Measurements from ENCODE around the gene LAMTOR1. TPM values are rescaled to one million over a fixed set of nuclear protein-coding genes. Genes with fewer than 3 reads are reported as not detected.

The LAMTOR1 gene
- total and polyA plus RNA-seq, 9 donors = 53.4 to 99.1 (median 92.6) TPM

Other genes starting within 250 kb of the LAMTOR1 start
- not detected for gene DEFB131B, start 224.8 kb downstream of the LAMTOR1 start, total RNA-seq
- not detected for gene DEFB131B, start 224.8 kb downstream of the LAMTOR1 start, polyA plus RNA-seq (ENCODE audit: insufficient read depth in 1 of 8, insufficient read length in 8 of 8, low replicate concordance in 1 of 8)
- 5.3 TPM for gene XNDC1N, start 174.7 kb downstream of the LAMTOR1 start, total RNA-seq
- gene XNDC1N, start 174.7 kb downstream of the LAMTOR1 start, polyA plus RNA-seq (ENCODE audit: insufficient read depth in 1 of 8, insufficient read length in 8 of 8, low replicate concordance in 1 of 8) = 1 to 10 TPM; 1.9 to 3.7 (median 2.9) TPM
- gene RNF121, start 174.3 kb downstream of the LAMTOR1 start, total RNA-seq = 24.8 TPM
- 10 to 100 TPM; 24.1 to 35.7 (median 32.5) TPM for gene RNF121, start 174.3 kb downstream of the LAMTOR1 start, polyA plus RNA-seq (ENCODE audit: insufficient read depth in 1 of 8, insufficient read length in 8 of 8, low replicate concordance in 1 of 8)
- gene IL18BP, start 104.4 kb downstream of the LAMTOR1 start, total RNA-seq = 2.5 TPM
- 10 to 100 TPM in 1 of 8 donors, 1 to 10 TPM in 7; 4.7 to 11.0 (median 6.8) TPM for gene IL18BP, start 104.4 kb downstream of the LAMTOR1 start, polyA plus RNA-seq (ENCODE audit: insufficient read depth in 1 of 8, insufficient read length in 8 of 8, low replicate concordance in 1 of 8)
- gene NUMA1, start 22.8 kb downstream of the LAMTOR1 start, total RNA-seq = 118 TPM
- 100 to 1,000 TPM; 144 to 197 (median 173) TPM for gene NUMA1, start 22.8 kb downstream of the LAMTOR1 start, polyA plus RNA-seq (ENCODE audit: insufficient read depth in 1 of 8, insufficient read length in 8 of 8, low replicate concordance in 1 of 8)
- gene LRRC51, start 22.4 kb downstream of the LAMTOR1 start, total RNA-seq = 3.4 TPM
- gene LRRC51, start 22.4 kb downstream of the LAMTOR1 start, polyA plus RNA-seq (ENCODE audit: insufficient read depth in 1 of 8, insufficient read length in 8 of 8, low replicate concordance in 1 of 8) = 1 to 10 TPM; 5.8 to 9.5 (median 7.7) TPM
- not detected for gene TOMT, start 2.6 kb upstream of the LAMTOR1 start, total RNA-seq
- gene TOMT, start 2.6 kb upstream of the LAMTOR1 start, polyA plus RNA-seq (ENCODE audit: insufficient read depth in 1 of 8, insufficient read length in 8 of 8, low replicate concordance in 1 of 8) = not detected
- gene ANAPC15, start 9.4 kb upstream of the LAMTOR1 start, total RNA-seq = 29.8 TPM
- 10 to 100 TPM; 30.7 to 38.7 (median 35.5) TPM for gene ANAPC15, start 9.4 kb upstream of the LAMTOR1 start, polyA plus RNA-seq (ENCODE audit: insufficient read depth in 1 of 8, insufficient read length in 8 of 8, low replicate concordance in 1 of 8)
- gene FOLR3, start 32.4 kb upstream of the LAMTOR1 start, total RNA-seq = not detected
- under 1 TPM in 1 of 8 donors, not detected in 7; 0.18 TPM for gene FOLR3, start 32.4 kb upstream of the LAMTOR1 start, polyA plus RNA-seq (ENCODE audit: insufficient read depth in 1 of 8, insufficient read length in 8 of 8, low replicate concordance in 1 of 8)
- 3.6 TPM for gene FOLR1, start 88.8 kb upstream of the LAMTOR1 start, total RNA-seq
- gene FOLR1, start 88.8 kb upstream of the LAMTOR1 start, polyA plus RNA-seq (ENCODE audit: insufficient read depth in 1 of 8, insufficient read length in 8 of 8, low replicate concordance in 1 of 8) = 1 to 10 TPM; 2.8 to 8.6 (median 5.0) TPM
- gene FOLR2, start 113.5 kb upstream of the LAMTOR1 start, total RNA-seq = 23.5 TPM
- 10 to 100 TPM; 18.2 to 31.4 (median 27.0) TPM for gene FOLR2, start 113.5 kb upstream of the LAMTOR1 start, polyA plus RNA-seq (ENCODE audit: insufficient read depth in 1 of 8, insufficient read length in 8 of 8, low replicate concordance in 1 of 8)
- gene INPPL1, start 121.5 kb upstream of the LAMTOR1 start, total RNA-seq = 87.7 TPM
- gene INPPL1, start 121.5 kb upstream of the LAMTOR1 start, polyA plus RNA-seq (ENCODE audit: insufficient read depth in 1 of 8, insufficient read length in 8 of 8, low replicate concordance in 1 of 8) = 100 to 1,000 TPM; 134 to 211 (median 165) TPM
- gene PHOX2A, start 140.9 kb upstream of the LAMTOR1 start, total RNA-seq = not detected
- under 1 TPM in 1 of 8 donors, not detected in 7; 0.21 TPM for gene PHOX2A, start 140.9 kb upstream of the LAMTOR1 start, polyA plus RNA-seq (ENCODE audit: insufficient read depth in 1 of 8, insufficient read length in 8 of 8, low replicate concordance in 1 of 8)